NOMO-1 treated with dmso at 0.1 percent for 144 hours (cell line): ENCODE data around the gene PALM2AKAP2.

Experiments used
- DNase-seq: peaks from one replicate; lab custom pipeline; 2025; ENCODE audit not compliant: unreplicated experiment; lab: John Stamatoyannopoulos, UW

Gene PALM2AKAP2

GRCh38 chr9:109771796-109772531 is 8.0 kb upstream of the PALM2AKAP2 start:
- DNase-seq = no peak

DNA sequence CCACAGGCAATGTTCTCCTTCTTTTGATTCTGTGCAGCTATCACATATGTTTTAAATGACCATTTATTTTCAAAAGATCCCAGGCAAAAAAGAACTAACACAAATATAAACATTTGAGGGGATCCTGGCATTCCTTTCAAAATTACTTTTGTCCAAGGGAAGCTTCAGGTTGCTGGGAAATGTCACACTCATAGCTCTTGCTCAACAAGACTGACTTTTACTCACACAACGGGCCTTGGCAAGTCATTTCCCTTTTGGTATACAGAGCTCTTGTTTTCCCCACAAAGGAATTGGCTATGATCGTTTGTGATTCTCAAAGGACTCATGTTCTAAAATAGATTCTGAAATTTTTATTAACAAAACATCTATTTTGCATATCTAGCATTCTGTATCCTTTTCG is 4.5 kb upstream of the PALM2AKAP2 start:
- DNase-seq = no peak

GRCh38 chr9:109776391-109776790 is 3.6 kb upstream of the PALM2AKAP2 start:
- no peak for DNase-seq

DNA sequence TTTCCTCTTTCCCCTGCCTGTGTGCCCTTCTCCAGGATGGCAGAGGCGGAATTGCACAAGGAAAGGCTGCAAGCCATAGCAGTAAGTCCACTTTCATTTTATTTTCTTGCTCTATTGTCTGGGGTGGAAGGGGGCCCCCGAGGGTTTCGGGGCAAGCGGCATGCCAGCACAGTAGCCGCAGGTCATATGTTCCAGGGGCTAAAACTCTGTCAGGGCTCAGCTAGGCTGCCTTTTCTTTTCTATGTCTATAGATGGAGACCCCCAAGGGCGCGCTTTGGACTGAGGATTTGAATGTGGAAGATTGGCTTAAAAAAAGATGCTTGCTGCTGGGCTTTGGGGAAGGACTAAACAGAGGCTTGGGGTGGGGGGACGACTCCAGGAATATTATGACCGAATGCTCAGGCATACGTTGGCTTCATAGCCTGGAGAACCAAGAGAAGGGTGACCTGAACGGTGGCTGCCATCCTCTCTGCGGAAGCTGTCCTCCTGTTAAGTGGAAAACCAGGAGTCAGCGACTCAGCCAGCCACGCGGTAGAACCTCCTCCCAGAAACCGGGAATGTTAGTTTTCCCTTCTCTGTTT is 545 bp downstream of the PALM2AKAP2 start:
- no peak for DNase-seq

GRCh38 chr9:109781086-109781485 is 1.1 kb downstream of the PALM2AKAP2 start:
- no peak for DNase-seq

- no peak for DNase-seq
Observed at GRCh38 chr9:109781541-109782197, 1.7 kb downstream of the PALM2AKAP2 start.

DNA sequence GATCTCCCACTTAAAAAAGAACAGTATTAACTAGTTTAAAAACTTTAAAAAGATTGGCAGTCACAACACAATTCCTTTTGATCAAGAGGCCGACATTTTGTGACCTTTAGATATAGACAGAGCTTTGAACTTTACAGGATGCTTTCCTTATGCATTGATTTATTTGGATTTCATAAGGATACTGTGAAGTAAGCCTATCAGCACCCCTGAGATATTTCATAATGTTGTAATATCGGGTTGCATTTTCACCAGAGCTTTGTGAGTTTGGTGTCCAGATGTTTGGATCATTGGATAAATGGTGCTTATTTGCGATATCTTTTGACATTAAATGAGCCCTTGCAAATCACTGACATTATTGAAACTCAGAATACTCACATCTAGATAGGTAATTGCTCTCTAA is 7.7 kb downstream of the PALM2AKAP2 start:
- no peak for DNase-seq

- no peak for DNase-seq
Observed at GRCh38 chr9:109789556-109789955, 9.6 kb downstream of the PALM2AKAP2 start.

DNA sequence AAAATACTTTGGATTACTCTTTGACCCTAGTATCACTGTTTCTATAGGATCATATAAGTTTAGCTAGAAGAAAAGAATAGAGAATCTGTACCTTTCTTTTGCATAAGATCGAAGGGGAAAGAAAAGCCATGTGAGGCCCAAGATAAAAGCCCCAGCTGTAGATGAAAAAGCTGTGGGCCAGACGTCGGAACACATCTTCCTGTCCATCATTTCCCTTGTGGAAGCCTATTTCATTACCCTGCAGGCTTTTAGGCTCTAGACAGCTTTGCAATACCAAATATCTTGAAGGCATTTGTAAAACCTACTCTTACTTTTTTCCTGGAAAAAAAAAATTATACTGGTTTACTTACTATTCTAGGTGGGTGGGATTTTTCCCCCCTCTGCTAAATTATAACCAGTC is 10.0 kb downstream of the PALM2AKAP2 start:
- no peak for DNase-seq

- DNase-seq = no peak
Observed at GRCh38 chr9:109791003-109791677, 11.1 kb downstream of the PALM2AKAP2 start.

DNA sequence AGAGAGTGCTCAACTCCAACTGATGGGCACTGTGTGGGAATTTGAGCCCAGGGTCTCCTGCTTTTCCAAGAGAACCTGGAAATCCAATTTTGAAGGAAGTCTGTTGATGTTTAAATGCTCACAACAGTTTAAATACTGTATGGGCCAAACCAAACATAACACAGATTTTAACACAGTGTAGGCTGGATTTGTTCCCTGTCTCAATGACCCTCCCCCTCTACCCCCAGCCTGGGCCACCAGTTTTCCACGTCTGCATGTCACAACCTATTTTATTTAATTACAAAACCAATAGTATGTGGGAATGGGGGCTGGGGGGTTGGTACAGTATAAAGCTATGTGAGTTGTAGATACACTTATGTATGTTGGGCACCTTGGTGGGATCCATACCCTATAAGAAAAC is 11.7 kb downstream of the PALM2AKAP2 start:
- no peak for DNase-seq

DNA sequence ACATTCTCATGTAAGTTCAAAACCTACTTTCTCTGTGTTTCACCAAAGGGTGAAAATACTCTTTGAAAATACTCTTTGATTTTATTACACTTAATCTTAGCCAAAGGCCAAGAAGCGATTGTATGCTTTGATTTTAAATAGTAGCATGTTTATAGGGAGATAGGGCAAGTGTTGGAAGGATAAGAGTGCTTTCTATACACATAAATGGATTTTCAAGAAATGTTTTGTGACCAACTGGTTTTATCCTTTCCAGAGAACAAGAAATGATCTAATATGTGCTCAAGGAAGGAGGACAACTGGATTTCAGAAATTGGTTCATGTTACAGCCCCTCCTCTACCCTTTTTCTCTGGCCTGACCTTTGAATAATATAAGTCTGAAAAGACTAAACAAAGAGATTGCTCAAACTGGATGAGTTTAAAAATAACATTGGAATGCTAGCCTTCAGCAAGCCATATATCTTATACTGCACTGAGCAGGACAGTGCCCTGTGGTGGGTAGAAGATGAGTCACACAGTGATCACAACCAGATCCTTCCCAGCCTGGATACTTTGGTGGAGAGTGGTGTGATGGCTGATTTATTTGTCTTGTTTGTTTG is 13.1 kb downstream of the PALM2AKAP2 start:
- no peak for DNase-seq

- no peak for DNase-seq
Observed at GRCh38 chr9:109793921-109794320, 13.9 kb downstream of the PALM2AKAP2 start.

DNA sequence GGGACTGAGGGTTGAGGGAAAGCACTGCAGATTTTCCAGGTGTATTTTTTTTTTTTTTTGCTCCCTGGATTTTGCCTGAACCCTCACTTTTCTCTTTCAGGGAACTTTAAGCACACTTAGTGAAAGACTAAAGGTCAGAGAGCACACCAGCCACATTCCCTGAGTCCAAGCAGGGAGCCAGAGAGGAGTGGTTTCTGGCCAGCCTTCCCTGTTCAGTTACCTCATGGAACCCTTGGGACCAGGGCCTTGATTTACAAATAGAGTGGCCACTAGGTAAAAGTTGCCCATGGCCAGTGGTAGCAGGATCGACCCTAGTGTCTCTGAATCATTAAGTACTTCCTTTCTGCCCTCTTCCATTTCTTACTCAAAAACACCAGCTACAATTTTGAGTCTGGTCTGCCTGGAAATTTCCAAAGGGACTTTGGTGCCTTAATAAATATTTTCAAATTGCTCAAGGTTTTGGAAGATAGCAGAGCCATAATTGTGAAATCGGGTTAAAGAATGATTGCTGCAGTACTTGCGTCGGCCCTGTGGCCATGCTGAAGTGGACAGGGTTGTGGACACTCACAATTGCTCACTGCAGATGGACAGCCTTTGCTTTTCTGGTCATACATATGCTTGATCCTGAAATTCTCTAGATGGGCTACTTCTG is 14.5 kb downstream of the PALM2AKAP2 start:
- no peak for DNase-seq

GRCh38 chr9:109795613-109796012 is 15.6 kb downstream of the PALM2AKAP2 start:
- DNase-seq = no peak

DNA sequence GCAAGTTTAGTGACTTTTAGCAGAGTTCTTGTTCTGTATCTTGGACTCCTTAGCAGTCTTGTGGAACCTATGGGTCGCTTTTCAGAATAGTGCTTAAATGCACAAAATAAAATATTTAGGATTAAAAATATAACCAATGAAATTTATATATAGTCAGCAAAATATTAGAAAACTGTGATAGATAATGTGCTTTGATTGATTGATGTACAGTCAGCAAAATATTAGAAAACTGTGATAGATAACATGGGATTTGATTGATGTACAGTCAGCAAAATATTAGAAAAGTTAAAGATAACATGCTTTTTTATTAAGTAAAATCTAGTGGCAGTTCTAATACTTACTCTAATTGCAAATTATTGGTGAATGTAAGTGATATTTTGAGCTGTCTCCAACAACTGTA is 16.1 kb downstream of the PALM2AKAP2 start:
- DNase-seq = no peak

- DNase-seq = no peak
Observed at GRCh38 chr9:109797006-109797405, 17.0 kb downstream of the PALM2AKAP2 start.

- DNase-seq = no peak
Observed at GRCh38 chr9:109797509-109797908, 17.5 kb downstream of the PALM2AKAP2 start.

DNA sequence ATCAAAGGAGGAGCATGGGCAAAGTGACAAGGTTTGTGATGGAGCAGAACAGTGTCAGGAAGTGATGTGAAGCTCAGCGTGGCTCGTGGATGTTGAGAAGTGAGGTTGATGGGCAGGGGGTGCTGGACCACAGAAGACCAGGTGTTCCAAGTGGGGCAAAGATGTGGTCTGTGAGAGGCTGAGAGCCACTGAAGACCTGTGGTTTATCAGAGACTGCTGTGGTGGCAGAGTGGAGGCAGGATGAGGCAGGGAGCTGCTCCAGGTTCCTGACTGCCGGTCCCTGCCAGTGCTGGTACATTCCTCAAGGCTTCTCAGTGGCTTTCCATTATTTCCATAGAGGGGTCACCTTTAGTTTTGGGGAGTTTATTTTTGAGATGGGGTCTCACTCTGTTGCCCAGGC is 19.1 kb downstream of the PALM2AKAP2 start:
- DNase-seq = no peak

DNA sequence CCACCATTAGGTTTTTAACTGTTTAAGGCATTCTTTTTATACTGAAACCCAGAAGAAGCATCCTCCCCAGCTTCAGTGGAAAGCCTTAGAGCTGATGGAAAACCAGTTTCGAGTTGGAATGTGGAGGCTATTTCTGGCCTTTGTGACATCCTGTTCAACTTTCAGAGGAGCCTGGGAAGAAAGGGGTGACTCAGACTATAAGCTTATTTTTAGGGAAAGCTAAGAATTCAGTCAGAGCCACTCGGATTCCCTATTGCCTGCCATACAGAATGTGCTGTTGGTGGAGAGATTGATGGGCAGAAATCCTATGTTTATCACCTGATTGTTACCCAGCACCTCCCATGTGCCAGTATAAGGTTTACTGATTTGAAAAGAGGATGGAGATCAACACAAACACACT is 19.8 kb downstream of the PALM2AKAP2 start:
- no peak for DNase-seq

- DNase-seq = no peak
Observed at GRCh38 chr9:109801484-109801883, 21.5 kb downstream of the PALM2AKAP2 start.
